ENCODE results near the gene BEND4. TPM values are rescaled to one million over a fixed set of nuclear protein-coding genes. Genes with fewer than 3 reads are reported as not detected.

BEND4 gene
- 10 to 100 TPM in 1 of 2 donors, 1 to 10 TPM in 1; 3.9 to 25.2 TPM for total RNA-seq

DNA sequence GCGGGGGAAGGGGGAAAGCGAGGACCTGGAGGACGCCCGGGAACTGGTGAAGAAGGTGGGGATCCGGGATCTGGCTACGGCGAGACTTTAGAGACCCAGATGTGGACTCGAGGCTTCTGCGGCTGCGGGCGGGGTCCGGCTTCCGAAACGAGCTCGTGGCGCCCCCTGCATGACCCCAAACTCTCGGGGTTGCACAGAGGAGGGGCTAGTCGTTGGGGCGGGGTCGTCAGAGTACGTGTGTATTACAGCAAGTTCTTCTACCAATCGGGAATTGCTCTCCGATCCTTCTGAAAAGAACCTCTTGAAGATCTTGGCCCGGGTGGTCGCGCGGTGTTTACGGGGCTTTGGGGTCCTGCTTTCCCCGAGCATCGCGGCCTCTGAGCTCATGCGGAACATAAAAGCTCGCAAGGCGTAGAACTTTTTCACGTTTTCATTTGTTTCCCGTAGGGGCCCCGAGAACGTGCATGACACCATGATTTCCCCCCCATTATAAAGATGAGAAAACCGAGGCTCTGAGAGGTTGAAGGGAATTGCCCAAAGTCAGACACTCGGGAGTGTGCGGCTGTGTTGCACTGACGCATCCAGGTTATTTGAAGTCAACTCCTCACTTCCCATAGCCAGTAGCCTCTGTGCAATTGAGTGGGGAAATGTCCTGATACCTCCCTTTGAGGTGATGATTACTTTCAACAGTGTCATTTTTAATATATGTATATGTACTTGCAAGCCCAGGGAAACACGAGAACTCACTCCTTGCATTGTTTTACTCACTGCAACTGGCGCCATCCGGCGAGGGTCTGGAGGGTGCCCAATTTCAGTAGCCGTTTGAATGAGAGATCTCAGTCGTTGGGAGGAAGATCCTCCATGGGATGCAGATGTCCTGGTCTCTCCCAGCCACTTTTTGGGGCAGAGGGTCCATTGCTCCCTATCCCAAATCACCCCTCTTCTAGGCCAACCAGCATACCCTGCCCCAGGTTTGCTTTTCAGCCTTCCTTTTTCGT, at the start of gene BEND4:
Gene BEND4, minus strand, starts transcription at position 149 of the 998 bp plus-strand sequence. CDS start 512 bp downstream, outside the sequence.
- TF ChIP-seq, protein P1, sequence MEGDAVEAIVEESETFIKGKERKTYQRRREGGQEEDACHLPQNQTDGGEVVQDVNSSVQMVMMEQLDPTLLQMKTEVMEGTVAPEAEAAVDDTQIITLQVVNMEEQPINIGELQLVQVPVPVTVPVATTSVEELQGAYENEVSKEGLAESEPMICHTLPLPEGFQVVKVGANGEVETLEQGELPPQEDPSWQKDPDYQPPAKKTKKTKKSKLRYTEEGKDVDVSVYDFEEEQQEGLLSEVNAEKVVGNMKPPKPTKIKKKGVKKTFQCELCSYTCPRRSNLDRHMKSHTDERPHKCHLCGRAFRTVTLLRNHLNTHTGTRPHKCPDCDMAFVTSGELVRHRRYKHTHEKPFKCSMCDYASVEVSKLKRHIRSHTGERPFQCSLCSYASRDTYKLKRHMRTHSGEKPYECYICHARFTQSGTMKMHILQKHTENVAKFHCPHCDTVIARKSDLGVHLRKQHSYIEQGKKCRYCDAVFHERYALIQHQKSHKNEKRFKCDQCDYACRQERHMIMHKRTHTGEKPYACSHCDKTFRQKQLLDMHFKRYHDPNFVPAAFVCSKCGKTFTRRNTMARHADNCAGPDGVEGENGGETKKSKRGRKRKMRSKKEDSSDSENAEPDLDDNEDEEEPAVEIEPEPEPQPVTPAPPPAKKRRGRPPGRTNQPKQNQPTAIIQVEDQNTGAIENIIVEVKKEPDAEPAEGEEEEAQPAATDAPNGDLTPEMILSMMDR (IDR thresholded peaks at IDR 0.05) = no peak
- TF ChIP-seq POLR2AphosphoS5 (IDR thresholded peaks at IDR 0.05) (no peak), POLR2A (IDR thresholded peaks at IDR 0.05) (no peak)
- intact Hi-C loops (cut with DNase I) = no loop called here
- H3K4me3 ChIP-seq = peak within 1 kb of the TSS; percentile 52 to 65
- no peak for DNase-seq (ENCODE audit: low spot score)
- no peaks in the 10 kb centered on the region for H3K36me3 ChIP-seq
- no peaks in the 10 kb centered on the region for H3K4me1 ChIP-seq (replicated peaks)
- peak within 1 kb of the TSS; percentile 68 to 83 for H3K27ac ChIP-seq
- H3K27me3 ChIP-seq (replicated peaks; ENCODE audit: insufficient read depth) = no peaks in the 10 kb centered on the region
- WGBS = 18% methylated on average over 49 of the region's 49 CpGs
- H3K9me3 ChIP-seq = no peaks in the 10 kb centered on the region

DNA sequence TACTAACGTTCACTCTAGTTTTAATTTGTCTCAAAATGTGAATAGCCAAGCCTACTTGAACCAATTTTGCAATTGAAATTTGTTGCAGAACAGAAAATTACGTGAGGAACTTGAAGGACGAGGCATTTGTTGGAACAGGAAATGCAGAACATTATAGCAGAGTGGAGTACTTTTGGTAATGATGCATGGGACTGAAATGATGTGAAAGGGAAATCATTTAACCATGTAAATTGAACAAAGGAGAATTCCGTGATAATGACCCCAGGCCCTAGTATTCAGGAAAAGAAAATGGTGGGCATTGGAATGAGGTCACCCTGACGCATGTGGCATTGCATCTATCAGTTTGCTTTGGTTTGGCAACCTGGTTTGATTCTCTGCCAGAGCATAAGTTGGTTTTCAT, 44.9 kb upstream of the BEND4 start:
- no peak overlapping the region for H3K4me3 ChIP-seq
- intact Hi-C loops (cut with DNase I) = no loop called here
- no peaks in the 10 kb centered on the region for H3K4me1 ChIP-seq (replicated peaks)
- H3K27ac ChIP-seq = no peak overlapping the region
- no peaks in the 10 kb centered on the region for H3K27me3 ChIP-seq (replicated peaks; ENCODE audit: insufficient read depth)
- H3K36me3 ChIP-seq = no peaks in the 10 kb centered on the region
- no peak for DNase-seq (ENCODE audit: low spot score)
- 72% methylated on average over 5 of the region's 5 CpGs for WGBS
- H3K9me3 ChIP-seq = no peaks in the 10 kb centered on the region
- TF ChIP-seq POLR2AphosphoS5 (IDR thresholded peaks at IDR 0.05) = no peak
- TF ChIP-seq POLR2A (IDR thresholded peaks at IDR 0.05) = no peak
- TF ChIP-seq, protein P1 (IDR thresholded peaks at IDR 0.05) = no peak

DNA sequence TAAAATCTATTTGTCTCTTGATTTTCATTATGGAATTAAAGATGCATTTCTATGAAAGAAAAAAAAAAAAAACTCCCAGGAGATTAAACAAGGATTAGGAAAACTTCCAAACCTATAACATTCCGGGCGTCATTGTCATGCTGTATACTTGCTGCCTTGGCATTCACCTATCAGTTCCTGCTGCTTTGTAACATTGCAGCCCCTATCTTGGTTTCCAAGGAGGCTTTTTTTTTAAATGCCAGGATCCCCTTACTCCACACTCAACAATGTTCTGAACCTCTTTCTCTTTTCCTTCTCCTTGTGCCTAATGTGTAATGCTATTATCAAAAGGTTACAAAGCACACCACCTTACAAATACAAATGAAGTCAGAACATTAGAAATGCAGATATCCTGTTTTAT, 20.5 kb upstream of the BEND4 start:
- H3K27ac ChIP-seq = no peak overlapping the region
- H3K36me3 ChIP-seq = no peaks in the 10 kb centered on the region
- H3K9me3 ChIP-seq = no peaks in the 10 kb centered on the region
- intact Hi-C loops (cut with DNase I) = no loop called here
- DNase-seq (ENCODE audit: low spot score) = no peak
- WGBS = 18% methylated on average over 2 of the region's 2 CpGs
- H3K27me3 ChIP-seq (replicated peaks; ENCODE audit: insufficient read depth) = no peaks in the 10 kb centered on the region
- TF ChIP-seq, protein P1 (IDR thresholded peaks at IDR 0.05) = no peak
- TF ChIP-seq POLR2AphosphoS5 (IDR thresholded peaks at IDR 0.05) (no peak), POLR2A (IDR thresholded peaks at IDR 0.05) (no peak)
- no peaks in the 10 kb centered on the region for H3K4me1 ChIP-seq (replicated peaks)
- no peak overlapping the region for H3K4me3 ChIP-seq

DNA sequence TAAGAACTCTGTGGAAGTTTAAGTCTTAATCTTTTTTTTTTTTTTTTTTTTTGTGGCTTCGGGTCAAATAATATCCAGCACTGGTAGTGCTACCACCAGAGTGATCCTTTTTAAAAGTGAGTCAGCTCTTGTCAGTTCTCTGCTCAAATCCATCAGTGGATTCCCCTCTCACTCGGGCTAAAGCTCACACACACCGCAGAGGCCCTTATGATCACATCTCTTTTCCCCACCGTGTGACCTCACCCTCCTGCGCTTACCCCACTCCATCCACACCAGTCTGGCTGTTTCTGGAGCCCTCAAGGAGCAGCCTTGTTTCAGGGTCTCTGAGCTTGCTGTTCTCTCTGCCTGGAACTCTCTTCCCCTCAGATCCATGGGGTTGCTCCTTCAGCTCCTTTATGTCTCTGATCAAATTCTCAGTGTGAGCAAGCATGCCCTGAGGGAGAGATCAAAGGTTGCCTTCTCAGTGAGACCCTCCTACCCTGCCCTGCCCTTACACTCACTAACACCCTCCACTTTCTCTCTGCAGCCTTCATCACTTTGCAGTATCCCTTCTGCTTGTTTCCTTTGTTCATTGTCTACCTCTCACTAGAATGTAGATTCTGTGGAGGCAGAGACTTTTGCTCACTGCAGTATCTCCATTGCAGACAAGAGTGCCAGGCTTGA, 19.8 kb upstream of the BEND4 start:
- Histone ChIP-seq H3K27me3 (replicated peaks; ENCODE audit: insufficient read depth) (no peaks in the 10 kb centered on the region), H3K36me3 (no peaks in the 10 kb centered on the region), H3K4me3 (no peak overlapping the region), H3K4me1 (replicated peaks) (no peaks in the 10 kb centered on the region), H3K27ac (no peak overlapping the region), H3K9me3 (no peaks in the 10 kb centered on the region)
- 74% methylated on average over 5 of the region's 5 CpGs for WGBS
- intact Hi-C loops (cut with DNase I) = no loop called here
- DNase-seq (ENCODE audit: low spot score) = no peak
- no peak for TF ChIP-seq POLR2AphosphoS5 (IDR thresholded peaks at IDR 0.05)
- TF ChIP-seq, protein P1 (IDR thresholded peaks at IDR 0.05) = no peak
- TF ChIP-seq POLR2A (IDR thresholded peaks at IDR 0.05) = no peak
